Activated CD8-positive, alpha-beta memory T cell treated with anti-CD3 and anti-CD28 coated beads for 36 hours (primary cell): ENCODE measurements around the gene NFIC. TPM values are rescaled to one million over a fixed set of nuclear protein-coding genes. Genes with fewer than 3 reads are reported as not detected.
"Not testable (repeated sequence)": the region's sequence is repeated elsewhere in the genome, so short reads cannot be mapped to it uniquely, and the experiment has no call there.

Experiments
- CTCF ChIA-PET: fragments of 350-600 bp; sonication (Branson Sonifier 250); formaldehyde crosslinking; loops from one replicate; lab custom pipeline; 2021; ENCODE audit warnings: antibody characterized with exemption; lab: Charles Lee
- POLR2A ChIA-PET: fragments of 350-600 bp; sonication (Branson Sonifier 250); formaldehyde crosslinking; loops from one replicate; lab custom pipeline; 2021; ENCODE audit warnings: antibody characterized with exemption; lab: Charles Lee
- total RNA-seq, 2 experiments: library from RNA; stranded (reverse); gene quantifications; one replicate each; pipeline ENCODE4 v1.2.3, GENCODE V29; 2021

Gene NFIC
- total RNA-seq, 2 experiments from 2014 or later, result 17.7 to 19.3 TPM

- CTCF ChIA-PET, result interaction anchor here (1.6 kb wide), 1 partner anchor 100 kb away, joined by 3 read pairs; no protein-coding TSS in a partner anchor
- POLR2A ChIA-PET, result no interaction called here
Observed at GRCh38 chr19:3423183-3423829, 56.9 kb downstream of the NFIC start.

DNA sequence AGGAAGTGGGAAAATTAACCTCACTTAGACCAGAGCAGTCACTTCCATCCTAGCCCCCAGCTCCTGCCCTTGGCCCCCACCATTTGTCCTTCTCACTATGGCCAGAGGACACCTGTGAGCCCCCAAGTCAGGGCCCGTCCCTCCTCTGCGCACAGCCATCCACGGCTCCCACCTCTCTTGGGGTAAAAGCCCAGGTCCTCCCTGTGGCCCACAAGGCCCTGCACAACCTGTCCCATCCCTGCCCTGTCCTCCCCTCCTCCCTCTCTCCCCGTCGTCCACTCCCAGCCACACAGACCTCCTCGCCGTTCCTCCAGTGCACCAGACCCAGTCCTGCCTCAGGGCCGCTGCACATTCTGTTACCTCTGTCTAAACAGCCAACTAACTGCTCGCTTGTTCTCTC lies 60.0 kb downstream of the NFIC start:
- POLR2A ChIA-PET, result interaction anchor here (0.7 kb wide), 1 partner anchor 15 kb away, joined by 4 read pairs; no protein-coding TSS in a partner anchor

GRCh38 chr19:3430366-3430680 lies 63.9 kb downstream of the NFIC start:
- POLR2A ChIA-PET, result not testable (repeated sequence)
- CTCF ChIA-PET, result interaction anchor here (0.7 to 3.5 kb wide), 14 partner anchors 9 to 125 kb away, joined by 3 to 26 read pairs (median 6); no protein-coding TSS in a partner anchor

More for the DNA sequence above, 60.0 kb downstream of the NFIC start:
- CTCF ChIA-PET, result no interaction called here

DNA sequence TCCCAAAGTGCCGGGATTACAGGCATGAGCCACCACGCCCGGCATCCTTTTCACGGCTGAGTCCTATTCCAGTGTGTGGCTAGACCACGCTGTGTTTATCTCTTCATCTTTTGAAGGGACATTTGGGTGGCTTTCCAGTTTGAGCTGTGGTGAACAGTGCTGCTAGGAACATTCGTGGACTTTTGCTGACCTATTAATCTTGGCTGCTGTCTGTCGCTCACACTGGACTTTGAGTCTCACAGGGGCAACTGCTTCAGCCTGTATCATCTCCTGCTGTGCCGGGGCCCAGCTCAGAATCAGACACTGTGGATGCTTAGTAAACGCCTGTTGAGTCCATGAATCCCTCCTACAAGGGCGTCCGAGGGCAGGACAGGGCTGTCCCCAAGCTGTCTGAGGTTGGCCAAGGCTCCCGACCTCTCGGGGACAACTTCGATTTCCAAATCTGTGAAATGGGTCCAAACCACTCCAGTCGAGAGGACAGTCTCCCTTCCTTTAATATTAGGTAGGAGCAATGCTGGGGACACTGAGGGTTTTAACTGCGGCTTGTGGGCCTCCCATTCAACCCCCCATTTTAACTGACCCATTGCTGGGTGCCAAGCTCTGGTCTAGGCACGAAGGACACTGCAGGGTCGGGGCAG lies 65.5 kb downstream of the NFIC start:
- ChIA-PET CTCF (interaction anchor here (0.5 to 3.5 kb wide), 7 partner anchors 36 to 1400 kb away, joined by 3 to 26 read pairs (median 3); no protein-coding TSS in a partner anchor), POLR2A (no interaction called here)

DNA sequence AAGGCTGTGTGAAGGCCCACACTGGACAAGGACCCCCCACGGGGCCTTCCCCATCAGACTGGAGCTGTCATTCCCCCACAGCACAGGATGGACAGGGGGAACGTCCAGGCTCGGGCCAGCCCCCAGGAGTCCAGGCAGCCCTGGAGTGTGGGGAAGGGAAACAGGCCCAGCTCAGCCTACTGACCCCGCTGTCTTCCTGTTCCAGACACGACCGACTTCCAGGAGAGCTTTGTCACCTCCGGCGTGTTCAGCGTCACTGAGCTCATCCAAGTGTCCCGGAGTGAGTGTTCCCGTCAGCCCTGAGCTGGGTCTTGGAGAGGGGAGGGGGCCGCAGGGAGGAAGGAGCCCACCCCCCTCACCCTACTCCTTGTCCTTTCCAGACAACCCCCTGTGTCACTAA lies 66.9 kb downstream of the NFIC start:
- CTCF ChIA-PET, result interaction anchor here (0.8 to 1.2 kb wide), 4 partner anchors 13 to 107 kb away, joined by 3 to 4 read pairs (median 4); no protein-coding TSS in a partner anchor
- POLR2A ChIA-PET, result no interaction called here

GRCh38 chr19:3433805-3434540 lies 67.6 kb downstream of the NFIC start:
- ChIA-PET CTCF (interaction anchor here (0.8 to 1.2 kb wide), 4 partner anchors 13 to 108 kb away, joined by 3 to 4 read pairs (median 4); no protein-coding TSS in a partner anchor), POLR2A (no interaction called here)

DNA sequence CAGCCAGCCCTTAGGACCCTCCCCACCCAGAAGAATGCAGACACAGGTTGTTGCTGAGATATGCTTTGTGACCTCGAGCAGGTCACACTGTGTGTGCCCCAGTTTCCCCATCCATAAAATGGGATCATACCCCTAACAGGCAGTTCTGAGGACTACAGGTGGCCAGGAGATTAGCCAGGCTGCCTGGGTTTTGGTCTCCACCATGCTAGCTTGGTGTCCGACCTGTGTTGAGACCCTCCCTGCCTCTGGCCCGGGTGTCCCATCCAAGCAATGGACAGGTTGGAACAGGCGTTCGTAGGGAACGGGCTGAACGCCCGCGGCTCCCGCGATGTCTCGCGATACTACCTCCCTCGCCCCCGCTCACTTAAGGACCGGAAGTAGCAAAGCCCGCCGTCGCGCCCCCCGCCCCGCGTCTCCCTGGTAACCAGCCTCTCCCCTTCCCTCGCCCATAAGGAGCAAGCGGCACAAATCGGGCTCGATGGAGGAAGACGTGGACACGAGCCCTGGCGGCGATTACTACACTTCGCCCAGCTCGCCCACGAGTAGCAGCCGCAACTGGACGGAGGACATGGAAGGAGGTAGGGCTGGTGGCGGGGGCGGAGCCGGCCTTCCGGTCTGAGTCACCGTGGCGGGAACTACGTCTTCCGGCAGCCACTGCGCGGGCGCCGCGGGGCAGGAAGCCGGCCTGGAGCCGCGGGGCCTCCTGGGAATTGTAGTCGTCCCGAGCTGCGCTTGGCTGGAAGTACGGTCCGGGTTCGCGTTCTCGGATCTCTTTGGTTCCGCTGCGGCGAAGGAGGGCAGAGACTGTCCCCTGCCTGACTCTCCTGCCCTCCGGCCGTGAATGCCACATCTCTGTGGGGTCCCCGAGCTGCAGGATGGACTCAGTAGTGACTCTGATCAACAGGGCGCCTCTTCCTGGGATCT lies 68.5 kb downstream of the NFIC start:
- ChIA-PET CTCF (no interaction called here), POLR2A (interaction anchor here (0.5 to 0.7 kb wide), 2 partner anchors 62 to 964 kb away, joined by 3 read pairs; no protein-coding TSS in a partner anchor)

- ChIA-PET CTCF (interaction anchor here (0.7 to 2.6 kb wide), 5 partner anchors 11 to 114 kb away, joined by 3 to 7 read pairs (median 4); partner anchors contain the start of gene SMIM24), POLR2A (no interaction called here)
Observed at GRCh38 chr19:3440082-3440481, 73.7 kb downstream of the NFIC start.

DNA sequence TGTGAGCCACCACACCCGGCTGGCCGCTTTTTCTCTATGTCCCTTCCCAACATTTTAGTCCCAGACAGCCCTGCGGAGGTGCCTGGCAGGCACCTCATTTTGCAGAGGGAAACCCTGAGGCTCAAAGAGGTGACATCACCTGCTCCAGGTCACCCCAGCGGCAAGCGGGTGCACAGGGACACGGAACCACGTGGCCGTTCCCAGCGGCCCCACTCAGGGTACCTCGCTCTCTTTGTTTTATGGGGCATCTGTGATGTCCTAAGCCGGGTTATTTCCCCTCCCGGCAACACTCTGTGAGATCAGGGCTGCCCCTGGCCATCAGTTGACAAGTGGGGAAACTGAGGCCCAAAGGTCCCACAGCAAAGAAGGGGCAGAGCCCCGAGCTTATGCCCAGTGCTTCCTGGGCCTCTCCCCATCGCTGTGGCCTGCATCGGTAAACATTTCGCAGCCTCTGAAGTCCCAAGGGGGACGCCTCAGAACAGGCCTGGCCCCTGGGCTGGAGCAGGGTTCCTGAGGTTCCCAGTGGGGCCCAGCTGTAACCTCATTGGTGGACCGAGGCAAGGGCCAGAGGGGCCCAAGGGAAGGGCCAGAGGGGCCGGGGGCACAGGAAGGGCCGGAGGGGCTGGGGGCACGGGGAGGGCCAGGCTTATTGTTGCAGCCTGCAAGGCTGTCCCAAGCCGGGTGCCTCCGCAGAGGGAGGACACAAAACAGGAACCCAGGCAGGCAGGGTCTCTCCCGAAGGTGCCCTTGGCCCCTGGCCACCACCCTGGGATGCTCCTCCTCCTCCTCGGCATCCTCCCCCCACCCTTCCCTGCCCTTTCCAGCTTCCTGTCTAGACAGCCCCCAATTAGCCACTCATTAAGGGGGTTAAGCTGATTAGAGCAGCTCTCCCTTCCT lies 75.0 kb downstream of the NFIC start:
- CTCF ChIA-PET, result interaction anchor here (1.3 to 2.6 kb wide), 2 partner anchors 12 to 67 kb away, joined by 4 to 7 read pairs; no protein-coding TSS in a partner anchor

GRCh38 chr19:3441986-3442329 lies 75.6 kb downstream of the NFIC start:
- CTCF ChIA-PET, result interaction anchor here (0.7 to 2.6 kb wide), 2 partner anchors 12 to 115 kb away, joined by 3 to 7 read pairs; no protein-coding TSS in a partner anchor
- POLR2A ChIA-PET, result no interaction called here

More for the DNA sequence above, 75.0 kb downstream of the NFIC start:
- POLR2A ChIA-PET, result no interaction called here

DNA sequence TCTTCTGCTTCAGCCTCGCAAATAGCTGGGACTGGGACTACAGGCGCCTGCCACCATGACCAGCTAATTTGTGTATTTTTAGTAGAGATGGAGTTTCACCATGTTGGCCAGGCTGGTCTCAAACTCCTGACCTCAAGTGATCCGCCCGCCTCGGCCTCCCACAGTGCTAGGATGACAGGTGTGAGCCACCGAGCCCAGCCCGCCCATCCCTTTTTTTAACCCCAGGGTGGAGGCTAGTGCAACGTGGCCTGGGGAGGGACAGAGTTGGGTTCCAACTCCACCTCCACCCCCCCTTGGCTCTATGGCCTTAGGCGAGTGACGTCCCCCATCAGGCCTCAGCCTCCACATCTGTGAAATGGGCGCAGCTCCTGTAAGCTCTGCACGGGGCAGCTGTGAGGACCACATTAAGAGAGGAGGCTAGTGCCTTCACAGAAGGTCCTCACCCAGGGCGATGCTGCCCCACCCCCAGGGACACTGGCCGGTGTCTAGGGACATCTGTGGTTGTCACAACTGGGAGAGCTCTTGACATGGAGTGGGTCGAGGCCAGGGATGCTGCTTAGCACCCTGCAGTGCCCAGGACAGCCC lies 76.2 kb downstream of the NFIC start:
- ChIA-PET CTCF (interaction anchor here (0.7 to 2.6 kb wide), 2 partner anchors 13 to 115 kb away, joined by 3 to 7 read pairs; no protein-coding TSS in a partner anchor), POLR2A (no interaction called here)

DNA sequence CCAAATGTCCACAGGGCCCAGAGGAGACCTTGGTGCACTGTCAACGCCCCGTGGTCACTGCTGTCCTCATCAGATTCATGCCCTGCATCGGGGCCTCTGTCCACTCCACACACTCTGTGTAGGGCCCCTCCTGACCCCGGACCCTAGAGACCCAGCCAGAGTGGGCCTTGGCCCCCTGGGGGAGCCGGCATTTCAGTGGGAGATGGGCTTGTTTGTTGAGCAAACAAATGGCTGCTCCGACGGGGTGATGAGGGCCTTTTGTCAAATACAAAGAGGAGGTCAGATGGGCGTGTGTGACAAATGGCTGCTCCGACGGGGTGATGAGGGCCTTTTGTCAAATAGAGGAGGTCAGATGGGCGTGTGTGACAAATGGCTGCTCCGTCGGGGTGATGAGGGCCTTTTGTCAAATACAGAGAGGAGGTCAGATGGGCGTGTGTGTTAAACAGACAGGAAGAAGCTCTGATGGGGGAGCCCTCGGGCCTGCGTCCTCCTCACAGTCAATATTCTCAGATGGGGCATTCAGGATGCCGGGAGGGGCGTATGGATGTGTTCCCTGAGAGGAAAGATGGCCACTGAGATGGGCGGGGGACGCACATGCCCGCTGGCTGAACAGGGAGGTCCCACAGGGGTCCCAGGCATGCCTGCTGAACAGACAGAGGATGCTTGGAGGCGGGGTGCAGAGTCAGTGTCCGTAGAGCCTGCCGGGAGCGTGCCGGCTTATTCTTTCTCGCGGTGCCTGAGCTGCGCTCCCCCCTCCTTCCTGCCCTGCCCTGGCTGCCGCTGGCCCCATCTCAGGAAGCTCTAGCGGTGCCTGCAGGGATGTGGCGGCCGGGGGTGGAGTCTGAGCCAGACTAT lies 77.7 kb downstream of the NFIC start:
- ChIA-PET POLR2A (no interaction called here), CTCF (no interaction called here)

DNA sequence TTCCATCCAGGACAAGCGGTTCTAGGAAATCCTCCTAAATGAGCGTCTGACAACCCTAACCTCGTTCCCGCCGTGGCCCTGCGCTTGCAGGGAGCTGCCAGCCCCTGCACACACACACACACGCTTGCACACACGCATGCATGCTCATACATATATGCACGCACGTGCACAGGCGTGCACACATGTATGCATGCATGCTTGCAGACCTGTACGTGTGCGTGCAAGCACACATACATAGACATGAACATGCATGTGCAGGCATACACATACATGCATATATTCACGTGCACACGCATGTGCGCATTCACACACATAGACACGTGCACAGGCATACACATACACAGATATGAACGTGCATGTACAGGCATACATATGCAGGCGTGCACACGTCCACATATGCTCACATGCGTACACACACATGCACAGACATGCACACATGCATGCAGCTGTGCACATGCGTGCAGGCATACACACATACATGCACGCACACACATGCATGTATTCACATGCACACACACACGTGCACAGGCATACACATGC lies 78.4 kb downstream of the NFIC start:
- ChIA-PET POLR2A (no interaction called here), CTCF (no interaction called here)

DNA sequence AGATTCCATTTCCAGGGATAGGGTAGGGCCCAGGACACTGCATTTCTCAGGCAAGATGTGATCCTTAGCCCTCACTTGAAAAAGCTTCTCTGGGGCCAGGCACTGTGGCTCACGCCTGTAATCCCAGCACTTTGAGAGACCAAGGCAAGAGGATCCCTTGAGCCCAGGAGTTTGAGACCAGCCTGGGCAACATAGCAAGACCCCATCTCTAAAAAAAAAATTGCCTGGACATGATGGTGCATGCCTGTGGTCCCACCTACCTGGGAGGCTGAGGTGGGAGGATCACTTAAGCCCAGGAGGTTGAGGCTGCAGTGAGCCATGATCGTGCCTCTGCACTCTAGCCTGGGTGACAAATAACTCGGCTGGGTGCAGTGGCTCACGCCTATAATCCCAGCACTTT lies 80.3 kb downstream of the NFIC start:
- CTCF ChIA-PET, result interaction anchor here (0.7 kb wide), 1 partner anchor 57 kb away, joined by 4 read pairs; no protein-coding TSS in a partner anchor
- POLR2A ChIA-PET, result not testable (repeated sequence)

GRCh38 chr19:3448616-3449334 lies 82.4 kb downstream of the NFIC start:
- ChIA-PET CTCF (no interaction called here), POLR2A (no interaction called here)
